GM21737 (cell line): Measurements from ENCODE around the gene RAD51B.

Experiments
- ATAC-seq: cut with Tn5 transposase; IDR thresholded peaks from one replicate; pipeline ENCODE4 v1.9.1; 2021; ENCODE audit warnings: mild to moderate bottlenecking, moderate library complexity; ENCODE audit not compliant: unreplicated experiment

RAD51B gene

GRCh38 chr14:67833403-67833802, 13.8 kb downstream of the RAD51B start:
- no peak for ATAC-seq

GRCh38 chr14:67835596-67835995, 16.0 kb downstream of the RAD51B start:
- no peak for ATAC-seq

- ATAC-seq: no peak
These were observed 17.5 kb downstream of the RAD51B start for GRCh38 chr14:67837011-67837624.

- no peak for ATAC-seq
These were observed 26.5 kb downstream of the RAD51B start for GRCh38 chr14:67846029-67846610.

GRCh38 chr14:67850066-67850830, 30.7 kb downstream of the RAD51B start:
- ATAC-seq: no peak

- no peak for ATAC-seq
These were observed 32.3 kb downstream of the RAD51B start for GRCh38 chr14:67851785-67852410.

GRCh38 chr14:67852926-67853604, 33.5 kb downstream of the RAD51B start:
- ATAC-seq: no peak

GRCh38 chr14:67853715-67854114, 34.1 kb downstream of the RAD51B start:
- ATAC-seq: no peak

- no peak for ATAC-seq
These were observed 37.2 kb downstream of the RAD51B start for GRCh38 chr14:67856827-67857226.

- no peak for ATAC-seq
These were observed 38.3 kb downstream of the RAD51B start for GRCh38 chr14:67857778-67858350.

GRCh38 chr14:67859169-67859749, 39.7 kb downstream of the RAD51B start:
- ATAC-seq: no peak

GRCh38 chr14:67863223-67863622, 43.6 kb downstream of the RAD51B start:
- no peak for ATAC-seq

GRCh38 chr14:67875175-67876006, 55.8 kb downstream of the RAD51B start:
- ATAC-seq: no peak

- ATAC-seq: no peak
These were observed 59.4 kb downstream of the RAD51B start for GRCh38 chr14:67879026-67879425.

- peak; percentile 92 for ATAC-seq
These were observed 61.6 kb downstream of the RAD51B start for GRCh38 chr14:67881225-67881624.

GRCh38 chr14:67882986-67883555, 63.5 kb downstream of the RAD51B start:
- no peak for ATAC-seq

GRCh38 chr14:67883717-67884116, 64.1 kb downstream of the RAD51B start:
- no peak for ATAC-seq

- no peak for ATAC-seq
These were observed 66.6 kb downstream of the RAD51B start for GRCh38 chr14:67886191-67886590.

GRCh38 chr14:67887478-67887877, 67.9 kb downstream of the RAD51B start:
- ATAC-seq: no peak
